Right atrium auricular region (tissue), 2 donors: ENCODE data around the gene RAP1A. TPM values are rescaled to one million over a fixed set of nuclear protein-coding genes. Genes with fewer than 3 reads are reported as not detected.

Experiments used
- DNase-seq: peaks from one replicate; pipeline ENCODE4 v3.0.0-alpha.2; 2019; ENCODE audit warnings: low spot score
- H3K27ac ChIP-seq, 2 donors: fragments of 200-600 bp; sonication (generic); 1 replicate in 1 of 2; 2 replicates in 1 of 2; pipeline ENCODE4 v1.5.1; 2016 to 2019
- H3K27me3 ChIP-seq, 2 donors: fragments of 200-600 bp; sonication (generic); one replicate each; pipeline versions ENCODE4 v1.5.1 to v1.6.0; 2017 to 2019
- H3K36me3 ChIP-seq: fragments of 200-600 bp; sonication (generic); one replicate; pipeline ENCODE4 v1.5.1; 2016
- H3K4me1 ChIP-seq, 2 donors: fragments of 200-600 bp; sonication (generic); one replicate each; pipeline versions ENCODE4 v1.5.1 to v1.6.0; 2017 to 2019
- H3K4me3 ChIP-seq, 2 donors: fragments of 200-600 bp; sonication (generic); 1 replicate in 1 of 2; 2 replicates in 1 of 2; pipeline ENCODE4 v1.5.1; 2017 to 2019; ENCODE audit warnings: mild to moderate bottlenecking in 1 of 2, moderate library complexity in 1 of 2
- H3K9me3 ChIP-seq, 2 donors: fragments of 200-600 bp; sonication (generic); one replicate each; pipeline ENCODE4 v1.5.1; 2019
- total RNA-seq, 2 donors: library from RNA; depleted of rRNA; stranded (reverse); fragments of >200 nt; gene quantifications; one replicate each; pipeline ENCODE4 v1.1.0, GENCODE V29; 2016
- TF ChIP-seq, protein P1 (sequence below), 2 donors: fragments of 200-600 bp; sonication (generic); IDR thresholded peaks; one replicate each; pipeline ENCODE4 v1.5.1; 2019; ENCODE audit warnings: antibody characterized with exemption in 2 of 2

The RAP1A gene
- total RNA-seq, 2 donors from 2014 or later, result 62.1 to 72.8 TPM

DNA sequence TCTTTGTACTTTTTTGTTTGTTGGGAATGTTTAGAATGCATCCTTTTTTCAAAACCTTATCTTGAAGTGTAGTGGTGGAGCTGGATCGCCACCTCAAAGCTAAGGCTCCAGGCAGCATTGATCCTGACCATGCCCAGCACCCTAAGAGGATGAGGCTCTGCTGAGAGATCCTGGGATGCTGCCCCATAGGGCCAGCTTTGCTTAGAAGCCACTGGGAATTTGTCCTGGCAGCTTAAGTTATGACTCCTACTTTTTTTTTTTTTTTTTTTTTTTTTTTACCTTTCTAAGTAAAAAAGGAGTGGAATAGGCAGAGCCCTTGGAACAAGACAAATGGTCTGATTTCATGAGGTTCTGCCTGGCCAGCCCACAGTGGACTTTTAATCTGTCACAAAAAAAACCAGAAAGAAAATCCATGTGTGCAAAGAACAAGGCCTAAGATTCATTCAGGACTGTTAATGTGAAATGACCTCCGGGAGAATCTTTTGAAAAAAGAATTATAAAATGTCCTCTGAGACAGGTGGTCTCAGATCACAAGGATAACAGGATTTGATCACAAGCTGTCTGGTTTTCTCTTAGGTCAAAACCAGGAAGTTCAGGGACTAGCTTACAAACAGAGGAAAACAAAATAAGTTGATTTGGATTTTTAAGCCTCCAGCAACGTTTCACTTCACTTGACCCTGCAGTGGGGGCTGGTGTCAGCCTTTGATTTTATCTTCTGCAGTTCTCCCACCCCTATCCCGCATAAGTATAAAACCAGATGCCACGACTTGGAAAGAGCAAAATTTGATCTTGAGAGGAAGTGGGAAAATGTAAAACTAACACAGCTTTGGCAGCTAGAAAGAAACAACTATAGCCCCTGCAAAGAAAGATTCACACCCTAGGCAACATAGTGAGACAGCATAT, 25.9 kb upstream of the RAP1A start:
- Histone ChIP-seq H3K36me3 (no peaks in the 10 kb centered on the region), H3K4me3 (peak overlapping the region in 1 of 2 donors; percentile 16), H3K9me3 (no peaks in the 10 kb centered on the region), H3K27ac (peak overlapping the region; percentile 86 to 88), H3K27me3 (no peaks in the 10 kb centered on the region), H3K4me1 (peaks cover 0 to 41% of the 10 kb centered on the region in 2 donors)
- TF ChIP-seq, protein P1, sequence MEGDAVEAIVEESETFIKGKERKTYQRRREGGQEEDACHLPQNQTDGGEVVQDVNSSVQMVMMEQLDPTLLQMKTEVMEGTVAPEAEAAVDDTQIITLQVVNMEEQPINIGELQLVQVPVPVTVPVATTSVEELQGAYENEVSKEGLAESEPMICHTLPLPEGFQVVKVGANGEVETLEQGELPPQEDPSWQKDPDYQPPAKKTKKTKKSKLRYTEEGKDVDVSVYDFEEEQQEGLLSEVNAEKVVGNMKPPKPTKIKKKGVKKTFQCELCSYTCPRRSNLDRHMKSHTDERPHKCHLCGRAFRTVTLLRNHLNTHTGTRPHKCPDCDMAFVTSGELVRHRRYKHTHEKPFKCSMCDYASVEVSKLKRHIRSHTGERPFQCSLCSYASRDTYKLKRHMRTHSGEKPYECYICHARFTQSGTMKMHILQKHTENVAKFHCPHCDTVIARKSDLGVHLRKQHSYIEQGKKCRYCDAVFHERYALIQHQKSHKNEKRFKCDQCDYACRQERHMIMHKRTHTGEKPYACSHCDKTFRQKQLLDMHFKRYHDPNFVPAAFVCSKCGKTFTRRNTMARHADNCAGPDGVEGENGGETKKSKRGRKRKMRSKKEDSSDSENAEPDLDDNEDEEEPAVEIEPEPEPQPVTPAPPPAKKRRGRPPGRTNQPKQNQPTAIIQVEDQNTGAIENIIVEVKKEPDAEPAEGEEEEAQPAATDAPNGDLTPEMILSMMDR (IDR thresholded peaks at IDR 0.05), result no peak
- DNase-seq, result no peak

DNA sequence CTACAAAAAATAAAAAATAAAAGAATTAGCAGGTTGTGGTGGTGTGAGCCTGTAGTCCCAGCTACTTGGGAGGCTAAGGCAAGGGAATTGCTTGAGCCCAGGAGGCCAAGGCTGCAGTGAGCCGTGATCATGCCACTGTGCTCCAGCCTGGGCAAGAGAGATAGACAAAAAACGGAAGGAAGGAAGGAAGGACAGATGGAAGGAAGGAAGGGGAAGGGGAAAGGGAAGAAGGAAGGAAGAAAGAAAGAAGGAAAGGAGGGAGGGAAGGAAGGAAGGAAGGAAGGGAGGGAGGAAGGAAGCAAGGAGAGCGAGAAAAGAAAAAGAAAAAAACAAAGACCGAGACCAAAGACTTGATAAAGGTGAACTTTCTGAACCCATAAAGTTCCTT, 25.3 kb upstream of the RAP1A start:
- H3K36me3 ChIP-seq, result no peaks in the 10 kb centered on the region
- no peaks in the 10 kb centered on the region for H3K9me3 ChIP-seq
- no peak for DNase-seq
- no peak overlapping the region for H3K4me3 ChIP-seq
- peaks cover 0 to 41% of the 10 kb centered on the region in 2 donors for H3K4me1 ChIP-seq
- H3K27ac ChIP-seq, result peak overlapping the region; percentile 86 to 88
- no peaks in the 10 kb centered on the region for H3K27me3 ChIP-seq
- TF ChIP-seq, protein P1 (IDR thresholded peaks at IDR 0.05), result no peak

DNA sequence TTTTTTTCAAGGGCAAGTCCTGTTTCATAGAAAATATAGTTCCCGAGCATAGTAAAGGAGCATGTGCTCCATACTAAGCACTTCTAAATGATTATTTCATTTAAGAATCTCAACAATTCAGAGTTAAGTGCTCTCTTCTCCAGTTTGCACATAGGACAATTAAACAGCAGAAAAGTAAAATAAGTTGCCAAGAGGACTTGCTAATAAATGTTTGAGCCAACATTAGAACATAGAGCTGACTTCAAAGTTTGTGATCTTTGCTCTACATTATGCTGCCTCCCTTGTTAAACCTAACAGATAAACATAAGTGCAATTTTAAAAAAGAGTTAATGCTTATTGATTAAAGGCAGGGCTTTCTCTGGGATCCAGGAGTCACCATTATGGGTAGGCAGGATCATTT, 23.8 kb upstream of the RAP1A start:
- Histone ChIP-seq H3K4me1 (peaks cover 0 to 41% of the 10 kb centered on the region in 2 donors), H3K27ac (no peak overlapping the region)

DNA sequence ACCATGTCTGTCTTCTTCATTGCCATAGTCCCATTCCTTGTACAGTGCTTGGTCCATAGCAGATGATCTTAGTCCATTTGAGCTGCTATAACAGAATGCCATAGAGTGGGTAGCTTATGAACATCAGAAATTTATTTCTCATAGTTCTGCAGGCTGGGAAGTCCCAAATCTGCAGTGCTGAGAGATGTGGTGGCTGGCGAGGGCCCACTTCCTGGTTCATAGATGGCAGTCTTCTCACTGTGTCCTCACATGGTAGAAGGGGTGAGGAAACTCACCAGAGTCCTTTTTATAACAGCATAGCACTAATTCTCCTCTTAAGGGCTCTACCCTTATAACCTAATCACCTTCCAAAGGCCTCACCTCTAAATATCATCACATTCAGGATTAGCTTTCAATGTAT, 23.1 kb upstream of the RAP1A start:
- peaks cover 0 to 40% of the 10 kb centered on the region in 2 donors for H3K4me1 ChIP-seq
- DNase-seq, result no peak
- no peak overlapping the region for H3K27ac ChIP-seq
- no peak overlapping the region for H3K4me3 ChIP-seq
- H3K36me3 ChIP-seq, result no peaks in the 10 kb centered on the region
- TF ChIP-seq, protein P1 (IDR thresholded peaks at IDR 0.05), result no peak
- H3K27me3 ChIP-seq, result no peaks in the 10 kb centered on the region
- H3K9me3 ChIP-seq, result no peaks in the 10 kb centered on the region

More for the DNA sequence above, 23.8 kb upstream of the RAP1A start:
- Histone ChIP-seq H3K27me3 (no peaks in the 10 kb centered on the region), H3K9me3 (no peaks in the 10 kb centered on the region), H3K36me3 (no peaks in the 10 kb centered on the region), H3K4me3 (no peak overlapping the region)
- DNase-seq, result no peak
- TF ChIP-seq, protein P1 (IDR thresholded peaks at IDR 0.05), result no peak

DNA sequence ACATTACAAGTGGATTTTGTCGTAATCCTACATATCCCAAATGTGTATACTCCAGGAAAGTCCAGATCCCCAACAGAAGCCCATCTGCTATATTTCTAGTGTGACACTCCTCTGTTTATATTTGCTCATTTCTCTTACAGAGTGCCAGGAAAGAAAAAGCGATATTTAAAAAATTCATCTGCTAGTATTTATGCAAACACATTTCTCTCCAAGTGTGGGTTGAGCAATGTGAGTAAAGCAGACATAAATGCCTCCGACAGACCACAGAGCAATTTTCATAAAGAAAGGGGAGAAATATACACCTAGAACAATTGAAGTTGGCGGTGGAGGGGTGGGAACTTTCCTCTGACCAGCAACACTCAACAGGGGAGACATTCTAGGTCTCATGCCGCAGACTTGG, 22.2 kb upstream of the RAP1A start:
- DNase-seq, result no peak
- Histone ChIP-seq H3K36me3 (no peaks in the 10 kb centered on the region), H3K27ac (no peak overlapping the region), H3K27me3 (no peaks in the 10 kb centered on the region), H3K4me1 (peaks cover 0 to 31% of the 10 kb centered on the region in 2 donors), H3K9me3 (no peaks in the 10 kb centered on the region), H3K4me3 (no peak overlapping the region)
- TF ChIP-seq, protein P1 (IDR thresholded peaks at IDR 0.05), result no peak
